Suppressor macrophage treated with lipopolysaccharide for 1 hour (primary cell): ENCODE data around the gene TNK1.

ENCODE experiments used
- DNase-seq, 3 donors: peaks; one replicate each; pipeline ENCODE4 v3.0.0-alpha.2; 2020 to 2022

TNK1 gene

GRCh38 chr17:7437369-7437863, 56.5 kb downstream of the TNK1 start:
- DNase-seq = no peak

GRCh38 chr17:7437950-7438614, 57.2 kb downstream of the TNK1 start:
- peak; percentile 63 to 91 (median 80) for DNase-seq

GRCh38 chr17:7438656-7439460, 58.0 kb downstream of the TNK1 start:
- DNase-seq = no peak
